GM18499 (cell line): Measurements from ENCODE around the gene ERGIC2.
A peak's percentile ranks its signal among the peaks of the same experiment; 100 is the strongest.
"Not testable (repeated sequence)": the region's sequence is repeated elsewhere in the genome, so short reads cannot be mapped to it uniquely, and the experiment has no call there.

Source experiments
- ATAC-seq: cut with Tn5 transposase; IDR thresholded peaks from one replicate; pipeline ENCODE4 v1.9.1; 2021; ENCODE audit warnings: moderate number of reproducible peaks; ENCODE audit not compliant: insufficient read depth, unreplicated experiment

The ERGIC2 gene

GRCh38 chr12:29380536-29381523 is at the start of gene ERGIC2:
Gene ERGIC2, minus strand, starts transcription at chr12:29381172. Its CDS starts 9,539 bp downstream, at chr12:29371633.
- ATAC-seq, result peak; percentile 98

- no peak for ATAC-seq
Observed at GRCh38 chr12:29430716-29431044, 49.7 kb upstream of the ERGIC2 start.

GRCh38 chr12:29429999-29430715 is 49.2 kb upstream of the ERGIC2 start:
- ATAC-seq, result no peak

- ATAC-seq, result peak; percentile 47
Observed at GRCh38 chr12:29428633-29429032, 47.7 kb upstream of the ERGIC2 start.

- peak; percentile 91 for ATAC-seq
Observed at GRCh38 chr12:29427964-29428363, 47.0 kb upstream of the ERGIC2 start.

- no peak for ATAC-seq
Observed at GRCh38 chr12:29426498-29426897, 45.5 kb upstream of the ERGIC2 start.

- no peak for ATAC-seq
Observed at GRCh38 chr12:29425722-29426121, 44.8 kb upstream of the ERGIC2 start.

- no peak for ATAC-seq
Observed at GRCh38 chr12:29416748-29417147, 35.8 kb upstream of the ERGIC2 start.

GRCh38 chr12:29415111-29415510 is 34.1 kb upstream of the ERGIC2 start:
- no peak for ATAC-seq

- no peak for ATAC-seq
Observed at GRCh38 chr12:29414368-29414767, 33.4 kb upstream of the ERGIC2 start.

- ATAC-seq, result no peak
Observed at GRCh38 chr12:29405561-29405960, 24.6 kb upstream of the ERGIC2 start.

- no peak for ATAC-seq
Observed at GRCh38 chr12:29403991-29404390, 23.0 kb upstream of the ERGIC2 start.

GRCh38 chr12:29402437-29402836 is 21.5 kb upstream of the ERGIC2 start:
- ATAC-seq, result no peak

GRCh38 chr12:29398495-29398894 is 17.5 kb upstream of the ERGIC2 start:
- peak; percentile 90 for ATAC-seq

- ATAC-seq, result no peak
Observed at GRCh38 chr12:29396774-29397173, 15.8 kb upstream of the ERGIC2 start.

- ATAC-seq, result no peak
Observed at GRCh38 chr12:29395356-29395755, 14.4 kb upstream of the ERGIC2 start.

- not testable (repeated sequence) for ATAC-seq
Observed at GRCh38 chr12:29390419-29390818, 9.4 kb upstream of the ERGIC2 start.

GRCh38 chr12:29389295-29389919 is 8.4 kb upstream of the ERGIC2 start:
- ATAC-seq, result no peak

- not testable (repeated sequence) for ATAC-seq
Observed at GRCh38 chr12:29386084-29386680, 5.2 kb upstream of the ERGIC2 start.

GRCh38 chr12:29385194-29385593 is 4.2 kb upstream of the ERGIC2 start:
- ATAC-seq, result not testable (repeated sequence)
